ENCODE measurements around the gene AFF3.

The AFF3 gene

GRCh38 chr2:99857372-99857771 lies 285.0 kb downstream of the AFF3 start:
- H3K9me3 ChIP-seq (ENCODE audit: control insufficient read depth, low read length), result no peaks in the 10 kb centered on the region
- DNase-seq, result no peak
- H3K27me3 ChIP-seq (replicated peaks; ENCODE audit: control insufficient read depth, insufficient read depth, low read length, poor library complexity, severe bottlenecking), result no peaks in the 10 kb centered on the region

GRCh38 chr2:99856119-99856518 lies 286.3 kb downstream of the AFF3 start:
- Histone ChIP-seq H3K4me1 (ENCODE audit: control insufficient read depth, insufficient read depth, low read length, poor library complexity, severe bottlenecking) (no peaks in the 10 kb centered on the region), H3K27ac (ENCODE audit: insufficient read depth, low read length, poor library complexity, severe bottlenecking) (no peak overlapping the region)
- DNase-seq, result no peak

More at GRCh38 chr2:99857372-99857771, 285.0 kb downstream of the AFF3 start:
- Histone ChIP-seq H3K36me3 (ENCODE audit: control insufficient read depth, insufficient read depth, low read length) (no peaks in the 10 kb centered on the region), H3K27ac (ENCODE audit: insufficient read depth, low read length, poor library complexity, severe bottlenecking) (no peak overlapping the region), H3K4me3 (ENCODE audit: insufficient read depth, low read depth, low read length, poor library complexity, severe bottlenecking) (no peak overlapping the region), H3K4me1 (ENCODE audit: control insufficient read depth, insufficient read depth, low read length, poor library complexity, severe bottlenecking) (no peaks in the 10 kb centered on the region)

DNA sequence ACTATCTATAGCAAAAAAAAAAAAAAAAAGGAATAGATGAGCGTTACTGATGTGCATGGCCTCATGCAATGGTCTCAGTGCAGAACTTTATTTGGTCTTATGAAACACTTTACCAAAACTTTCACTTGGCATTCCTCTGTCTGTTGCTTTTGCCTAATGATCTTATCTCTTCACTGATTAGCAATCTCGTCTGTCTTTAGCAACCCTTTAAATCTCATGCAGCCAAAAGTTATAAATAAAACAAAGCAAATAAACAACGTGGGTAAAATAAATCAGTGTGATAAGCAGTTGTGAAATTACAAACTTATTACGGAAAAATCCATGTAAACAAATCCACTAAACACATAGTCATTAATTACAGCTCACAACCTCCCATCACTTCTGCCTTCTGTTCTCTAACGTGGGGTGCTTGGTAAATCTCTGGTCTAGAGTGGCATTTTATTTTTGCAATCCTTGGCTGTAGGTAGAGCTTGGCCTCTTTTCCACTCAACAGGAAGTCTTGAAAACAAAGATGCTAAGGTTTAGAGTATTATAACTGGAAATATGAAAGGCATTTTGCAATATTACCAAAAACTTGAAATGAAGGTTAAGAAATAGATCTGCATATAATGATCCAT lies 288.0 kb downstream of the AFF3 start:
- no peak overlapping the region for H3K27ac ChIP-seq (ENCODE audit: insufficient read depth, low read length, poor library complexity, severe bottlenecking)
- H3K36me3 ChIP-seq (ENCODE audit: control insufficient read depth, insufficient read depth, low read length), result no peaks in the 10 kb centered on the region

More at GRCh38 chr2:99856119-99856518, 286.3 kb downstream of the AFF3 start:
- H3K36me3 ChIP-seq (ENCODE audit: control insufficient read depth, insufficient read depth, low read length), result no peaks in the 10 kb centered on the region
- H3K27me3 ChIP-seq (replicated peaks; ENCODE audit: control insufficient read depth, insufficient read depth, low read length, poor library complexity, severe bottlenecking), result no peaks in the 10 kb centered on the region
- H3K9me3 ChIP-seq (ENCODE audit: control insufficient read depth, low read length), result no peaks in the 10 kb centered on the region
- H3K4me3 ChIP-seq (ENCODE audit: insufficient read depth, low read depth, low read length, poor library complexity, severe bottlenecking), result no peak overlapping the region

GRCh38 chr2:99852956-99853355 lies 289.4 kb downstream of the AFF3 start:
- H3K4me1 ChIP-seq (ENCODE audit: control insufficient read depth, insufficient read depth, low read length, poor library complexity, severe bottlenecking), result no peaks in the 10 kb centered on the region
- H3K27me3 ChIP-seq (replicated peaks; ENCODE audit: control insufficient read depth, insufficient read depth, low read length, poor library complexity, severe bottlenecking), result no peaks in the 10 kb centered on the region
- no peak overlapping the region for H3K27ac ChIP-seq (ENCODE audit: insufficient read depth, low read length, poor library complexity, severe bottlenecking)
- no peaks in the 10 kb centered on the region for H3K9me3 ChIP-seq (ENCODE audit: control insufficient read depth, low read length)
- no peak for DNase-seq
- H3K4me3 ChIP-seq (ENCODE audit: insufficient read depth, low read depth, low read length, poor library complexity, severe bottlenecking), result no peak overlapping the region
- H3K36me3 ChIP-seq (ENCODE audit: control insufficient read depth, insufficient read depth, low read length), result no peaks in the 10 kb centered on the region

More for the DNA sequence above, 288.0 kb downstream of the AFF3 start:
- H3K9me3 ChIP-seq (ENCODE audit: control insufficient read depth, low read length), result no peaks in the 10 kb centered on the region
- no peak for DNase-seq
- no peak overlapping the region for H3K4me3 ChIP-seq (ENCODE audit: insufficient read depth, low read depth, low read length, poor library complexity, severe bottlenecking)
- no peaks in the 10 kb centered on the region for H3K27me3 ChIP-seq (replicated peaks; ENCODE audit: control insufficient read depth, insufficient read depth, low read length, poor library complexity, severe bottlenecking)
- H3K4me1 ChIP-seq (ENCODE audit: control insufficient read depth, insufficient read depth, low read length, poor library complexity, severe bottlenecking), result no peaks in the 10 kb centered on the region

- H3K27me3 ChIP-seq (replicated peaks; ENCODE audit: control insufficient read depth, insufficient read depth, low read length, poor library complexity, severe bottlenecking), result no peaks in the 10 kb centered on the region
- no peak for DNase-seq
These were observed 289.9 kb downstream of the AFF3 start for GRCh38 chr2:99852376-99852934.

GRCh38 chr2:99851811-99852210 lies 290.6 kb downstream of the AFF3 start:
- Histone ChIP-seq H3K4me1 (ENCODE audit: control insufficient read depth, insufficient read depth, low read length, poor library complexity, severe bottlenecking) (no peaks in the 10 kb centered on the region), H3K27me3 (replicated peaks; ENCODE audit: control insufficient read depth, insufficient read depth, low read length, poor library complexity, severe bottlenecking) (no peaks in the 10 kb centered on the region), H3K27ac (ENCODE audit: insufficient read depth, low read length, poor library complexity, severe bottlenecking) (no peak overlapping the region), H3K4me3 (ENCODE audit: insufficient read depth, low read depth, low read length, poor library complexity, severe bottlenecking) (no peak overlapping the region), H3K9me3 (ENCODE audit: control insufficient read depth, low read length) (no peaks in the 10 kb centered on the region), H3K36me3 (ENCODE audit: control insufficient read depth, insufficient read depth, low read length) (no peaks in the 10 kb centered on the region)
- DNase-seq, result no peak

More at GRCh38 chr2:99852376-99852934, 289.9 kb downstream of the AFF3 start:
- H3K4me3 ChIP-seq (ENCODE audit: insufficient read depth, low read depth, low read length, poor library complexity, severe bottlenecking), result no peak overlapping the region
- H3K36me3 ChIP-seq (ENCODE audit: control insufficient read depth, insufficient read depth, low read length), result no peaks in the 10 kb centered on the region
- no peak overlapping the region for H3K27ac ChIP-seq (ENCODE audit: insufficient read depth, low read length, poor library complexity, severe bottlenecking)
- H3K4me1 ChIP-seq (ENCODE audit: control insufficient read depth, insufficient read depth, low read length, poor library complexity, severe bottlenecking), result no peaks in the 10 kb centered on the region
- H3K9me3 ChIP-seq (ENCODE audit: control insufficient read depth, low read length), result no peaks in the 10 kb centered on the region

DNA sequence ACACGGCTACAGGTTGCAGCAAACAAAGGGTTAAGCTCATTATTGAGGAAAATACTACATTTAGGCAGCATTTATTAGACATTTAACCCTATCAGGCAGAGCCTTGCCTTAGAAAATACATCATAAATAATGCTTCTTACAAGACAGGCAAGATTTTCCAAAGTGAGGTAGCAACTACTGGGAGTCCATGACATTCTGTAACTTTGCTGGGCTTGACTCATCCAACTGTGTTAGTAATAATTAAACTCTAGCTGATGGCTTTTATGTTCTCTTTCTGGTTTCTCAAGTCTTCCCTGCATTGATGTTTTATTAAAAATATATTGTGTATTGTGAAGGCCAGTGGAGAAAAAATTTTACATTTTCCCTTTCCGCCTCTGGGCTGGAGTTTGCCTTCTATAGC lies 291.3 kb downstream of the AFF3 start:
- no peaks in the 10 kb centered on the region for H3K9me3 ChIP-seq (ENCODE audit: control insufficient read depth, low read length)
- no peak overlapping the region for H3K4me3 ChIP-seq (ENCODE audit: insufficient read depth, low read depth, low read length, poor library complexity, severe bottlenecking)
- no peaks in the 10 kb centered on the region for H3K36me3 ChIP-seq (ENCODE audit: control insufficient read depth, insufficient read depth, low read length)
- no peaks in the 10 kb centered on the region for H3K4me1 ChIP-seq (ENCODE audit: control insufficient read depth, insufficient read depth, low read length, poor library complexity, severe bottlenecking)
- no peaks in the 10 kb centered on the region for H3K27me3 ChIP-seq (replicated peaks; ENCODE audit: control insufficient read depth, insufficient read depth, low read length, poor library complexity, severe bottlenecking)
- DNase-seq, result no peak
- no peak overlapping the region for H3K27ac ChIP-seq (ENCODE audit: insufficient read depth, low read length, poor library complexity, severe bottlenecking)

GRCh38 chr2:99850084-99850710 lies 292.2 kb downstream of the AFF3 start:
- Histone ChIP-seq H3K9me3 (ENCODE audit: control insufficient read depth, low read length) (no peaks in the 10 kb centered on the region), H3K4me3 (ENCODE audit: insufficient read depth, low read depth, low read length, poor library complexity, severe bottlenecking) (no peak overlapping the region), H3K4me1 (ENCODE audit: control insufficient read depth, insufficient read depth, low read length, poor library complexity, severe bottlenecking) (no peaks in the 10 kb centered on the region), H3K27ac (ENCODE audit: insufficient read depth, low read length, poor library complexity, severe bottlenecking) (no peak overlapping the region), H3K36me3 (ENCODE audit: control insufficient read depth, insufficient read depth, low read length) (no peaks in the 10 kb centered on the region), H3K27me3 (replicated peaks; ENCODE audit: control insufficient read depth, insufficient read depth, low read length, poor library complexity, severe bottlenecking) (no peaks in the 10 kb centered on the region)
- no peak for DNase-seq

GRCh38 chr2:99846462-99847107 lies 295.8 kb downstream of the AFF3 start:
- Histone ChIP-seq H3K36me3 (ENCODE audit: control insufficient read depth, insufficient read depth, low read length) (no peaks in the 10 kb centered on the region), H3K9me3 (ENCODE audit: control insufficient read depth, low read length) (no peaks in the 10 kb centered on the region), H3K27ac (ENCODE audit: insufficient read depth, low read length, poor library complexity, severe bottlenecking) (no peak overlapping the region), H3K4me1 (ENCODE audit: control insufficient read depth, insufficient read depth, low read length, poor library complexity, severe bottlenecking) (no peaks in the 10 kb centered on the region), H3K4me3 (ENCODE audit: insufficient read depth, low read depth, low read length, poor library complexity, severe bottlenecking) (no peak overlapping the region), H3K27me3 (replicated peaks; ENCODE audit: control insufficient read depth, insufficient read depth, low read length, poor library complexity, severe bottlenecking) (no peaks in the 10 kb centered on the region)
- no peak for DNase-seq

DNA sequence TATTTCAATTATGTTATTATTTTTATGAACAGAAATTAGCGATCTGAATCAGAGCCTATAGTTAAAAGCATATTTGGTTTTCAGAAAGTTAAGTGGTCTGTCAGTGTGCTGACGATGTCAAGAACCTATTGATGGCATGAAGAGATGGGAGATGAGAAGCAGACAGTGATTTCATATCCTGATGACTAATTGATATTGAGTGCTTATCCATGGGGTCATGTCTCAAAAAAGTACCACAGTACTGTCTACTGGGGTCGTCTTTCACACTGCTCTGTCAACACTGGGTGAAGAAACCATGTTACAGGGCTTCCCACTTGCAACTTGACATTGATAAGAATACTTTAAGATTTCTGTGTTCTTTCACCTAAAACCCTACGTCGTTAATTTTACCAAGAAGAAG lies 297.1 kb downstream of the AFF3 start:
- Histone ChIP-seq H3K27me3 (replicated peaks; ENCODE audit: control insufficient read depth, insufficient read depth, low read length, poor library complexity, severe bottlenecking) (no peaks in the 10 kb centered on the region), H3K27ac (ENCODE audit: insufficient read depth, low read length, poor library complexity, severe bottlenecking) (no peak overlapping the region), H3K9me3 (ENCODE audit: control insufficient read depth, low read length) (no peaks in the 10 kb centered on the region), H3K36me3 (ENCODE audit: control insufficient read depth, insufficient read depth, low read length) (no peaks in the 10 kb centered on the region), H3K4me1 (ENCODE audit: control insufficient read depth, insufficient read depth, low read length, poor library complexity, severe bottlenecking) (no peaks in the 10 kb centered on the region), H3K4me3 (ENCODE audit: insufficient read depth, low read depth, low read length, poor library complexity, severe bottlenecking) (no peak overlapping the region)
- DNase-seq, result no peak

Data from effector memory CD4-positive, alpha-beta T cell (primary cell).